ENCODE data around the gene PLAAT2.

PLAAT2 gene

GRCh38 chr11:63557570-63557969 lies 5.6 kb downstream of the PLAAT2 start:
- Histone ChIP-seq H2AFZ (ENCODE audit: low read depth, low read length) (no peak overlapping the region), H3K4me1 (ENCODE audit: insufficient read depth, low read length) (peaks cover 45% of the 10 kb centered on the region), H3K4me2 (ENCODE audit: insufficient read depth, low read length) (no peak overlapping the region), H3K36me3 (ENCODE audit: insufficient read depth, low read length) (no peaks in the 10 kb centered on the region), H3K79me2 (ENCODE audit: insufficient read depth, low read length) (no peaks in the 10 kb centered on the region), H3K9me3 (ENCODE audit: insufficient read depth, low read length, severe bottlenecking) (no peaks in the 10 kb centered on the region), H3K9ac (ENCODE audit: low read depth, low read length) (no peak overlapping the region), H3K4me3 (ENCODE audit: low read depth in 1 of 2, low read length in 2 of 2) (no peak overlapping the region), H4K20me1 (ENCODE audit: insufficient read depth, low read length) (no peaks in the 10 kb centered on the region), H3K27me3 (ENCODE audit: insufficient read depth, low read length, poor library complexity) (no peaks in the 10 kb centered on the region), H3K27ac (ENCODE audit: low read length) (no peak overlapping the region)
- ATAC-seq (ENCODE audit: insufficient read depth, low read depth) = no peak
- no peak for TF ChIP-seq EZH2 (IDR thresholded peaks at IDR 0.05; ENCODE audit: borderline replicate concordance, low read depth, low read length, severe bottlenecking)
- no peak for TF ChIP-seq CTCF (IDR thresholded peaks at IDR 0.05; ENCODE audit: borderline replicate concordance, extremely low read depth, low read length, poor library complexity, severe bottlenecking)
- no peak for DNase-seq

- Histone ChIP-seq H3K79me2 (ENCODE audit: insufficient read depth, low read length) (no peaks in the 10 kb centered on the region), H3K4me3 (ENCODE audit: low read depth in 1 of 2, low read length in 2 of 2) (no peak overlapping the region), H2AFZ (ENCODE audit: low read depth, low read length) (no peak overlapping the region), H3K27me3 (ENCODE audit: insufficient read depth, low read length, poor library complexity) (no peaks in the 10 kb centered on the region), H3K9ac (ENCODE audit: low read depth, low read length) (no peak overlapping the region), H4K20me1 (ENCODE audit: insufficient read depth, low read length) (no peaks in the 10 kb centered on the region), H3K9me3 (ENCODE audit: insufficient read depth, low read length, severe bottlenecking) (no peaks in the 10 kb centered on the region), H3K27ac (ENCODE audit: low read length) (no peak overlapping the region), H3K36me3 (ENCODE audit: insufficient read depth, low read length) (no peaks in the 10 kb centered on the region), H3K4me1 (ENCODE audit: insufficient read depth, low read length) (peaks cover 52% of the 10 kb centered on the region), H3K4me2 (ENCODE audit: insufficient read depth, low read length) (no peak overlapping the region)
- no peak for ATAC-seq (ENCODE audit: insufficient read depth, low read depth)
- DNase-seq = no peak
- TF ChIP-seq EZH2 (IDR thresholded peaks at IDR 0.05; ENCODE audit: borderline replicate concordance, low read depth, low read length, severe bottlenecking) = no peak
- no peak for TF ChIP-seq CTCF (IDR thresholded peaks at IDR 0.05; ENCODE audit: borderline replicate concordance, extremely low read depth, low read length, poor library complexity, severe bottlenecking)
Observed at GRCh38 chr11:63556404-63557013, 6.7 kb downstream of the PLAAT2 start.

- peak overlapping the region; percentile 79 for H3K27ac ChIP-seq (ENCODE audit: low read length)
- H3K4me1 ChIP-seq (ENCODE audit: insufficient read depth, low read length) = peaks cover 47% of the 10 kb centered on the region
- no peak overlapping the region for H3K4me2 ChIP-seq (ENCODE audit: insufficient read depth, low read length)
- DNase-seq (no peak), ATAC-seq (ENCODE audit: insufficient read depth, low read depth) (no peak)
- no peaks in the 10 kb centered on the region for H4K20me1 ChIP-seq (ENCODE audit: insufficient read depth, low read length)
- no peaks in the 10 kb centered on the region for H3K9me3 ChIP-seq (ENCODE audit: insufficient read depth, low read length, severe bottlenecking)
- no peaks in the 10 kb centered on the region for H3K79me2 ChIP-seq (ENCODE audit: insufficient read depth, low read length)
- no peak overlapping the region for H2AFZ ChIP-seq (ENCODE audit: low read depth, low read length)
- no peaks in the 10 kb centered on the region for H3K27me3 ChIP-seq (ENCODE audit: insufficient read depth, low read length, poor library complexity)
- TF ChIP-seq EZH2 (IDR thresholded peaks at IDR 0.05; ENCODE audit: borderline replicate concordance, low read depth, low read length, severe bottlenecking) (no peak), CTCF (IDR thresholded peaks at IDR 0.05; ENCODE audit: borderline replicate concordance, extremely low read depth, low read length, poor library complexity, severe bottlenecking) (no peak)
- no peaks in the 10 kb centered on the region for H3K36me3 ChIP-seq (ENCODE audit: insufficient read depth, low read length)
- H3K4me3 ChIP-seq (ENCODE audit: low read depth in 1 of 2, low read length in 2 of 2) = no peak overlapping the region
- no peak overlapping the region for H3K9ac ChIP-seq (ENCODE audit: low read depth, low read length)
Observed at GRCh38 chr11:63554877-63555223, 8.3 kb downstream of the PLAAT2 start.

Measured in DND-41 (cell line).